HCT116 (cell line): Measurements from ENCODE around the gene CTR9. TPM values are rescaled to one million over a fixed set of nuclear protein-coding genes. Genes with fewer than 3 reads are reported as not detected.

Experiments
- ATAC-seq: fragments of 200-7000 bp; cut with Tn5 transposase; 2 replicates; pipeline ENCODE4 v1.9.1; 2020; ENCODE audit warnings: mild to moderate bottlenecking, moderate library complexity
- BruUV-seq: library from RNA; stranded (reverse); fragments of 400-500 nt; replicated peaks from 2 replicates; lab custom pipeline; 2021; lab: Mats Ljungman, UMichigan
- CTCF ChIA-PET: fragments of 300-600 bp; sonication (Branson Sonifier 250); formaldehyde crosslinking; loops from one replicate; lab custom pipeline; 2021; ENCODE audit warnings: antibody characterized with exemption; lab: Charles Lee
- POLR2A ChIA-PET: fragments of 300-600, 350-600 bp; sonication (Branson Sonifier 250); formaldehyde crosslinking; loops from one replicate; lab custom pipeline; 2021; ENCODE audit warnings: antibody characterized with exemption; lab: Charles Lee
- RAD21 ChIA-PET, 2 experiments: fragments of 300-600 bp; sonication (Branson Sonifier 250); formaldehyde crosslinking; loops; one replicate each; lab custom pipeline; 2023; ENCODE audit warnings: low total read pairs in 2 of 2; ENCODE audit not compliant: uncharacterized antibody in 2 of 2, unreplicated experiment in 2 of 2, low non-redundant PET in 1 of 2; lab: Charles Lee
- DNase-seq: peaks from one replicate; pipeline ENCODE4 v3.0.0-alpha.2; 2010; ENCODE audit warnings: low read depth, low spot score
- H2AFZ ChIP-seq: fragments of 200-600 bp; shearing (Covaris generic), sonication (generic); 2 replicates; pipeline ENCODE4 v1.6.1; 2017; ENCODE audit warnings: low read depth, mixed run types, mixed read lengths, antibody characterized with exemption, low read length; ENCODE audit not compliant: poor library complexity, severe bottlenecking
- H3K27ac ChIP-seq: 2 replicates; pipeline ENCODE4 v1.5.1; 2012; ENCODE audit warnings: low read depth, low read length
- H3K27me3 ChIP-seq: fragments of 200-600 bp; sonication (generic); 2 replicates; pipeline ENCODE4 v1.6.1; 2016; ENCODE audit warnings: mixed run types, low read length, mixed read lengths; ENCODE audit not compliant: insufficient read depth
- H3K36me3 ChIP-seq, 2 experiments: fragments of 200-500 bp in 1 of 2; fragments of 200-600 bp in 1 of 2; sonication (Bioruptor generic) in 1 of 2; sonication (generic) in 1 of 2; 2 replicates each; pipeline versions ENCODE4 v1.5.1 to v1.6.1; 2014 to 2016; ENCODE audit warnings: low read length in 2 of 2, inconsistent platforms in 1 of 2, mixed read lengths in 1 of 2, mixed run types in 1 of 2; ENCODE audit not compliant: insufficient read depth in 2 of 2, control insufficient read depth in 1 of 2
- H3K4me1 ChIP-seq, 2 experiments: fragments of 200-600 bp in 1 of 2; sonication (generic) in 1 of 2; 2 replicates each; pipeline versions ENCODE4 v1.5.1 to v1.6.1; 2012 to 2017; ENCODE audit warnings: low read length in 2 of 2, inconsistent platforms in 1 of 2, mild to moderate bottlenecking in 1 of 2, mixed read lengths in 1 of 2, mixed run types in 1 of 2, moderate library complexity in 1 of 2; ENCODE audit not compliant: insufficient read depth in 2 of 2, control insufficient read depth in 1 of 2
- H3K4me2 ChIP-seq: fragments of 200-600 bp; sonication (generic); 2 replicates; pipeline ENCODE4 v1.6.1; 2017; ENCODE audit warnings: mixed run types, low read length, mixed read lengths
- H3K4me3 ChIP-seq, 2 experiments: fragments of 200-600 bp in 1 of 2; sonication (generic) in 1 of 2; replicated peaks in 1 of 2; 2 replicates each; pipeline ENCODE4 v1.5.1; 2011 to 2016; ENCODE audit warnings: low read length in 2 of 2, control low read depth in 1 of 2, low read depth in 1 of 2, mild to moderate bottlenecking in 1 of 2, mixed read lengths in 1 of 2, mixed run types in 1 of 2
- H3K79me2 ChIP-seq: fragments of 200-600 bp; sonication (generic); 2 replicates; pipeline ENCODE4 v1.6.1; 2017; ENCODE audit warnings: mild to moderate bottlenecking, mixed run types, low read length, moderate library complexity, mixed read lengths; ENCODE audit not compliant: insufficient read depth
- H3K9ac ChIP-seq: fragments of 200-600 bp; sonication (generic); 2 replicates; pipeline ENCODE4 v1.6.1; 2016; ENCODE audit warnings: low read length, mixed read lengths
- H3K9me2 ChIP-seq: fragments of 200-600 bp; sonication (generic), shearing (Covaris generic); 2 replicates; pipeline ENCODE4 v1.6.1; 2017; ENCODE audit warnings: mixed run types, mild to moderate bottlenecking, moderate library complexity; ENCODE audit not compliant: insufficient read depth
- H3K9me3 ChIP-seq, 2 experiments: fragments of 200-500 bp in 1 of 2; fragments of 200-600 bp in 1 of 2; sonication (Bioruptor generic) in 1 of 2; sonication (generic) in 1 of 2; 2 replicates each; pipeline ENCODE4 v1.6.1; 2014 to 2017; ENCODE audit warnings: low read length in 2 of 2, mixed read lengths in 2 of 2, inconsistent platforms in 1 of 2, low read depth in 1 of 2, mild to moderate bottlenecking in 1 of 2, mixed run types in 1 of 2, moderate library complexity in 1 of 2; ENCODE audit not compliant: control insufficient read depth in 1 of 2, insufficient read depth in 1 of 2
- H4K20me1 ChIP-seq: fragments of 200-600 bp; sonication (generic), shearing (Covaris generic); 2 replicates; pipeline ENCODE4 v1.6.1; 2017; ENCODE audit warnings: mixed run types, mild to moderate bottlenecking, moderate library complexity; ENCODE audit not compliant: insufficient read depth
- CBX3 ChIP-seq: IDR thresholded peaks from 2 replicates; pipeline ENCODE4 v1.6.1; 2012; ENCODE audit warnings: low read depth
- CEBPB ChIP-seq: IDR thresholded peaks from 2 replicates; pipeline ENCODE4 v1.6.1; 2012; ENCODE audit warnings: low read depth
- EZH2 ChIP-seq: fragments of 200-600 bp; sonication (generic); IDR thresholded peaks from 2 replicates; pipeline ENCODE4 v1.6.1; 2017; ENCODE audit warnings: antibody characterized with exemption, mixed run types
- EZH2phosphoT487 ChIP-seq: fragments of 200-600 bp; IDR thresholded peaks from 2 replicates; pipeline ENCODE4 v1.6.1; 2018; ENCODE audit warnings: antibody characterized with exemption, borderline replicate concordance
- FOSL1 ChIP-seq: IDR thresholded peaks from 2 replicates; pipeline ENCODE4 v1.6.1; 2012; ENCODE audit warnings: low read depth
- SIN3A ChIP-seq: IDR thresholded peaks from 2 replicates; pipeline ENCODE4 v1.6.1; 2012; ENCODE audit warnings: low read depth
- TCF7L2 ChIP-seq: IDR thresholded peaks from 2 replicates; pipeline ENCODE4 v1.7.0; 2011; ENCODE audit warnings: borderline replicate concordance, inconsistent platforms; ENCODE audit not compliant: insufficient read depth, insufficient read length; ENCODE audit errors: extremely low read depth
- YY1 ChIP-seq: IDR thresholded peaks from 2 replicates; pipeline ENCODE4 v1.6.1; 2011; ENCODE audit warnings: low read length, low read depth, moderate library complexity, mild to moderate bottlenecking; ENCODE audit not compliant: insufficient replicate concordance; ENCODE audit errors: extremely low read depth
- intact Hi-C: fragments of 100-400 bp; cut with micrococcal nuclease; formaldehyde crosslinking; loops from 2 replicates; pipeline ENCODE4 v1.10.0; 2022
- total RNA-seq: library from RNA; stranded (reverse); gene quantifications from one replicate; pipeline ENCODE4 v1.2.1, GENCODE V29; 2021; ENCODE audit not compliant: unreplicated experiment
- TF ChIP-seq, protein P1 (sequence below): IDR thresholded peaks from 2 replicates; pipeline ENCODE4 v1.6.1; 2012

The CTR9 gene
- total RNA-seq, 1 experiment from 2014 or later: 68.4 TPM

DNA sequence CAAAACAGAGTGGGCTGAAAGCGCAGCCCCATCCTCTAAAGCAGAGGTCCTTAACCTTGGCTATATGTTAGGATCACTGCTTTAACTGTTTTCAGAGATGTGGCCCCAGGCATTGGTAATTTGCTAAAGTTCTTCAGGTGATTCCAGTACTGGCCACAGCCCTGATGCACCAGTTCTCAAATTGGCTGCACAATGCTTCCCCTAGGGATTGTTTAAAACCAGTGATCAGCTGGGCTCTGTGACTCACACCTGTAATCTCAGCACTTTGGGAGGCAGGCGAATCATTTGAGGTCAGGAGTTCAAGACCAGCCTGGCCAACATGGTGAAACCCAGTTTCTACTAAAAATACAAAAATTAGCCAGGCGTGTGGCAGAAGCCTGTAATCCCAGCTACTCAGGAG is 49.1 kb upstream of the CTR9 start:
- BruUV-seq: no TSS peak
- intact Hi-C loops: no loop called here
- no peak for DNase-seq

DNA sequence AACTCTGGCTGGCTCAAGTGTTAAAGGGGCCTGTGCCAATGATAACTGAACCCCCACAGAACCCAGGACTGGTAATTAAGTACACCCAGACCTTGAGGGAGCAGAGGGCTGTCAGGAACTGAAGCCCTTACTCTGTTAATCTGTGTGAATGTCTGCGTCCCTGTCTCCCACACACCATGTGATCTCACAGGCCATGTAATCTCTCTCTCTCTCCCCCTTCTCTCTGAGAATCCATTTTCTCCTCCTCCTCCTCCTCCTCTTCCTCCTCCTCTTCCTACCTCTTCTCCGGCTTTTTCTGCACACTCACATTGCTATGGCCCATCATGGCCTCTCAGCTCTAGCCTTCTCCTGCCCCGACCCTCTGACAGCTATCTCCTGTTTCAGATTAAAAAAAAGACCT is 42.9 kb upstream of the CTR9 start:
- no peak for ATAC-seq
- RAD21 ChIA-PET: no interaction called here
- H3K36me3 ChIP-seq: no peaks in the 10 kb centered on the region
- TF ChIP-seq EZH2 (no peak), CEBPB (no peak), TCF7L2 (no peak), YY1 (no peak), SIN3A (no peak)
- TF ChIP-seq, all 23 proteins: peak for 0
- H3K9me3 ChIP-seq: no peaks in the 10 kb centered on the region
- H3K27ac ChIP-seq: no peak overlapping the region
- peaks cover 20 to 33% of the 10 kb centered on the region in 2 experiments for H3K4me1 ChIP-seq
- no peak overlapping the region for H2AFZ ChIP-seq
- ChIA-PET POLR2A (no interaction called here), CTCF (interaction anchor here (1.6 kb wide), 1 partner anchor 20 kb away, joined by 4 read pairs; no protein-coding TSS in a partner anchor)
- H4K20me1 ChIP-seq: no peaks in the 10 kb centered on the region
- no peaks in the 10 kb centered on the region for H3K27me3 ChIP-seq
- H3K4me3 ChIP-seq: no peak overlapping the region
- no peak overlapping the region for H3K9ac ChIP-seq
- no TSS peak for BruUV-seq
- intact Hi-C loops: no loop called here
- no peaks in the 10 kb centered on the region for H3K9me2 ChIP-seq
- H3K79me2 ChIP-seq: no peaks in the 10 kb centered on the region
- no peak for DNase-seq
- no peak overlapping the region for H3K4me2 ChIP-seq

More for the DNA sequence above, 49.1 kb upstream of the CTR9 start:
- Histone ChIP-seq H3K27ac (peak overlapping the region; percentile 51), H3K79me2 (no peaks in the 10 kb centered on the region), H3K4me2 (peak overlapping the region; percentile 34), H3K4me3 (no peak overlapping the region), H3K27me3 (no peaks in the 10 kb centered on the region), H3K36me3 (no peaks in the 10 kb centered on the region), H4K20me1 (no peaks in the 10 kb centered on the region), H2AFZ (peak overlapping the region; percentile 42), H3K9ac (no peak overlapping the region), H3K9me3 (no peaks in the 10 kb centered on the region), H3K4me1 (peaks cover 35 to 46% of the 10 kb centered on the region in 2 experiments), H3K9me2 (no peaks in the 10 kb centered on the region)
- TF ChIP-seq, protein P1, sequence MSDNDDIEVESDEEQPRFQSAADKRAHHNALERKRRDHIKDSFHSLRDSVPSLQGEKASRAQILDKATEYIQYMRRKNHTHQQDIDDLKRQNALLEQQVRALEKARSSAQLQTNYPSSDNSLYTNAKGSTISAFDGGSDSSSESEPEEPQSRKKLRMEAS: no peak
- TF ChIP-seq CBX3: 0 out of 2 replicates have a peak, but pooled peaks have one; percentile 30
- peak; percentile 17; the same call in 1 of the 2 replicates for TF ChIP-seq FOSL1
- no peak for TF ChIP-seq EZH2phosphoT487
- ChIA-PET CTCF (no interaction called here), POLR2A (no interaction called here), RAD21 (no interaction called here)
- peak; percentile 77 for ATAC-seq
